ENCODE results near the gene RPS6KA3.

GRCh38 chrX:20139966-20140365, 126.7 kb downstream of the RPS6KA3 start:
- TF ChIP-seq POLR2AphosphoS5 (IDR thresholded peaks at IDR 0.05) (no peak), CTCF (IDR thresholded peaks at IDR 0.05) (no peak)
